Measurements from ENCODE around the gene WFDC10A.
"Not testable (repeated sequence)": the region's sequence is repeated elsewhere in the genome, so short reads cannot be mapped to it uniquely, and the experiment has no call there.

WFDC10A gene

GRCh38 chr20:45629496-45630100 lies at the start of gene WFDC10A:
Gene WFDC10A (plus strand): TSS chr20:45629739. CDS start chr20:45629814, 75 bp downstream.
- DNase-seq = peak; percentile 17

- no peak for DNase-seq
These were observed 47.8 kb upstream of the WFDC10A start for GRCh38 chr20:45581702-45582101.

GRCh38 chr20:45583502-45583901 lies 46.0 kb upstream of the WFDC10A start:
- no peak for DNase-seq

- not testable (repeated sequence) for DNase-seq
These were observed 45.2 kb upstream of the WFDC10A start for GRCh38 chr20:45584294-45584693.

- not testable (repeated sequence) for DNase-seq
These were observed 43.6 kb upstream of the WFDC10A start for GRCh38 chr20:45585986-45586385.

GRCh38 chr20:45588800-45589199 lies 40.7 kb upstream of the WFDC10A start:
- DNase-seq = no peak

GRCh38 chr20:45589725-45590124 lies 39.8 kb upstream of the WFDC10A start:
- DNase-seq = no peak

GRCh38 chr20:45592574-45593189 lies 36.9 kb upstream of the WFDC10A start:
- no peak for DNase-seq

- DNase-seq = no peak
These were observed 36.0 kb upstream of the WFDC10A start for GRCh38 chr20:45593498-45593897.

- no peak for DNase-seq
These were observed 34.3 kb upstream of the WFDC10A start for GRCh38 chr20:45595235-45595634.

GRCh38 chr20:45607810-45608209 lies 21.7 kb upstream of the WFDC10A start:
- no peak for DNase-seq

- no peak for DNase-seq
These were observed 18.5 kb upstream of the WFDC10A start for GRCh38 chr20:45611054-45611453.

- no peak for DNase-seq
These were observed 17.2 kb upstream of the WFDC10A start for GRCh38 chr20:45612314-45612713.

- DNase-seq = no peak
These were observed 11.9 kb upstream of the WFDC10A start for GRCh38 chr20:45617591-45617990.

GRCh38 chr20:45621593-45621992 lies 7.9 kb upstream of the WFDC10A start:
- no peak for DNase-seq

- DNase-seq = no peak
These were observed 3.0 kb upstream of the WFDC10A start for GRCh38 chr20:45626540-45626939.

- no peak for DNase-seq
These were observed 832 bp downstream of the WFDC10A start for GRCh38 chr20:45630371-45630770.

- no peak for DNase-seq
These were observed 1.6 kb downstream of the WFDC10A start, which contains the start of gene WFDC9 for GRCh38 chr20:45631184-45631583. Gene WFDC9 (minus strand): TSS chr20:45631284. CDS start chr20:45610181, 21,103 bp downstream.

GRCh38 chr20:45636513-45636912 lies 7.0 kb downstream of the WFDC10A start:
- DNase-seq = no peak

GRCh38 chr20:45639687-45640086 lies 10.1 kb downstream of the WFDC10A start:
- DNase-seq = no peak

- DNase-seq = not testable (repeated sequence)
These were observed 11.5 kb downstream of the WFDC10A start for GRCh38 chr20:45641076-45641475.

- not testable (repeated sequence) for DNase-seq
These were observed 16.3 kb downstream of the WFDC10A start for GRCh38 chr20:45645869-45646268.

GRCh38 chr20:45646875-45647274 lies 17.3 kb downstream of the WFDC10A start:
- DNase-seq = no peak

- no peak for DNase-seq
These were observed 18.0 kb downstream of the WFDC10A start for GRCh38 chr20:45647441-45648050.
